Measurements from ENCODE around the gene CD22. TPM values are rescaled to one million over a fixed set of nuclear protein-coding genes. Genes with fewer than 3 reads are reported as not detected.
A peak's percentile ranks its signal among the peaks of the same experiment; 100 is the strongest.

The CD22 gene
- total and polyA plus RNA-seq, 10 of the 15 experiments (the other 5 are each of a cell fraction or from before 2014, with no cell fraction given), result 23.0 to 344 (median 181) TPM

GRCh38 chr19:35328851-35329285, at the start of gene CD22 (continued):
- TF ChIP-seq YY1 (IDR thresholded peaks at IDR 0.05; ENCODE audit: low read depth, low read length) (peak; percentile 39; the same call in 1 of the 2 replicates), NKRF (conservative IDR thresholded peaks at IDR 0.05) (no peak), TCF3 (IDR thresholded peaks at IDR 0.05; ENCODE audit: borderline replicate concordance, insufficient read depth, low read depth, low read length) (no peak), TARDBP (IDR thresholded peaks at IDR 0.05; ENCODE audit: borderline replicate concordance) (no peak), ZNF24 (IDR thresholded peaks at IDR 0.05) (0 out of 2 replicates have a peak, but pooled peaks have one; percentile 22), SIX5 (IDR thresholded peaks at IDR 0.05; ENCODE audit: low read depth, low read length, severe bottlenecking) (no peak), CBX5 (IDR thresholded peaks at IDR 0.05; ENCODE audit: low read depth) (no peak), TCF7 (IDR thresholded peaks at IDR 0.05; ENCODE audit: borderline replicate concordance) (no peak), EGR1 (IDR thresholded peaks at IDR 0.05; ENCODE audit: borderline replicate concordance in 1 of 2, low read depth in 2 of 2, low read length in 2 of 2) (0 out of 3 replicates have a peak, but pooled peaks of 1 of the 2 experiments have one; percentile 14), KDM1A (IDR thresholded peaks at IDR 0.05; ENCODE audit: borderline replicate concordance) (no peak), BRCA1 (IDR thresholded peaks at IDR 0.05; ENCODE audit: low read depth, low read length) (no peak), NR2F1 (conservative IDR thresholded peaks at IDR 0.05) (no peak), RELA (IDR thresholded peaks at IDR 0.05; ENCODE audit: borderline replicate concordance, partially characterized antibody) (peak; percentile 58), NFXL1 (IDR thresholded peaks at IDR 0.05; ENCODE audit: borderline replicate concordance) (no peak), PAX5 (IDR thresholded peaks at IDR 0.05; ENCODE audit: borderline replicate concordance, low read depth, low read length) (no peak), NBN (IDR thresholded peaks at IDR 0.05) (peak; percentile 82), SKIL (IDR thresholded peaks at IDR 0.05; ENCODE audit: low read depth, poor library complexity, severe bottlenecking) (peak; percentile 80), ZBTB4 (CRISPR knock-in tag; IDR thresholded peaks at IDR 0.05) (no peak), ZNF384 (IDR thresholded peaks at IDR 0.05; ENCODE audit: borderline replicate concordance, low read depth, low read length) (no peak), ZNF217 (IDR thresholded peaks at IDR 0.05) (no peak), POLR2A (IDR thresholded peaks at IDR 0.05; ENCODE audit: low read depth, low read length) (peak; percentile 78), TAF1 (IDR thresholded peaks at IDR 0.05; ENCODE audit: borderline replicate concordance, low read depth, low read length) (peak; percentile 88)
